HEK293 (cell line): ENCODE measurements around the gene RETREG2.

Experiments used
- CTCF ChIA-PET: fragments of 350-600 bp; formaldehyde crosslinking; extraction: SDS; loops from one replicate; lab custom pipeline; 2021; ENCODE audit warnings: antibody characterized with exemption; lab: Yijun Ruan, JAX
- POLR2A ChIA-PET: fragments of 300-600 bp; formaldehyde crosslinking; extraction: SDS; loops from one replicate; lab custom pipeline; 2020; ENCODE audit warnings: antibody characterized with exemption, inconsistent platforms; lab: Yijun Ruan, JAX
- H3K27ac ChIP-seq: fragments of 200-500 bp; sonication (Bioruptor generic); 2 replicates; pipeline ENCODE4 v1.5.1; 2014; ENCODE audit warnings: low read depth, low read length, control low read depth, inconsistent platforms; ENCODE audit errors: extremely low read depth
- H3K36me3 ChIP-seq, 2 experiments: fragments of 200-500 bp in 1 of 2; sonication (Bioruptor generic) in 1 of 2; 1 replicate in 1 of 2; 2 replicates in 1 of 2; pipeline ENCODE4 v1.5.1; 2014 to 2017; ENCODE audit warnings: inconsistent platforms in 2 of 2, low read length in 2 of 2; ENCODE audit not compliant: control insufficient read depth in 2 of 2, insufficient read depth in 1 of 2
- H3K4me1 ChIP-seq: fragments of 200-500 bp; sonication (Bioruptor generic); 2 replicates; pipeline ENCODE4 v1.5.1; 2014; ENCODE audit warnings: mild to moderate bottlenecking, low read length, inconsistent platforms; ENCODE audit not compliant: control insufficient read depth, insufficient read depth
- H3K4me3 ChIP-seq: 2 replicates; pipeline ENCODE4 v1.5.1; 2011; ENCODE audit warnings: low read depth, mild to moderate bottlenecking, control low read depth, low read length, moderate library complexity
- H3K9me3 ChIP-seq: fragments of 200-500 bp; sonication (Bioruptor generic); 2 replicates; pipeline ENCODE4 v1.5.1; 2014; ENCODE audit warnings: low read depth, low read length, inconsistent platforms; ENCODE audit not compliant: control insufficient read depth, insufficient read depth
- ELK4 ChIP-seq: IDR thresholded peaks from 2 replicates; pipeline ENCODE4 v1.6.1; 2011; ENCODE audit warnings: mild to moderate bottlenecking, low read depth, low read length, borderline replicate concordance
- GFI1B ChIP-seq: fragments of 450-650 bp; formaldehyde crosslinking; IDR thresholded peaks from 2 replicates; pipeline ENCODE4 v1.5.1; 2016; ENCODE audit warnings: missing biosample characterization, missing genetic modification characterization
- HOXD13 ChIP-seq: sonication (generic); formaldehyde crosslinking; IDR thresholded peaks from 2 replicates; pipeline ENCODE4 v1.8.0; 2022; ENCODE audit warnings: missing genetic modification reagents, borderline replicate concordance
- KLF10 ChIP-seq: fragments of 450-650 bp; IDR thresholded peaks from 2 replicates; pipeline ENCODE4 v1.5.1; 2018; ENCODE audit warnings: missing biosample characterization, mild to moderate bottlenecking, missing genetic modification characterization
- KLF16 ChIP-seq: fragments of 450-650 bp; formaldehyde crosslinking; IDR thresholded peaks from 2 replicates; pipeline ENCODE4 v1.5.1; 2017; ENCODE audit warnings: missing biosample characterization, missing genetic modification characterization
- KLF9 ChIP-seq: fragments of 450-650 bp; formaldehyde crosslinking; IDR thresholded peaks from 2 replicates; pipeline ENCODE4 v1.5.1; 2016; ENCODE audit warnings: missing biosample characterization, missing genetic modification characterization, low read depth
- OVOL3 ChIP-seq: fragments of 450-650 bp; formaldehyde crosslinking; IDR thresholded peaks from 2 replicates; pipeline ENCODE4 v1.5.1; 2016; ENCODE audit warnings: missing biosample characterization, missing genetic modification characterization
- PATZ1 ChIP-seq: fragments of 450-650 bp; formaldehyde crosslinking; IDR thresholded peaks from 2 replicates; pipeline ENCODE4 v1.5.1; 2016; ENCODE audit warnings: missing biosample characterization, missing genetic modification characterization
- PBX3 ChIP-seq: sonication (generic); formaldehyde crosslinking; IDR thresholded peaks from 2 replicates; pipeline ENCODE4 v1.8.1; 2022; ENCODE audit warnings: mild to moderate bottlenecking, moderate library complexity, missing genetic modification reagents
- SETDB1 ChIP-seq: IDR thresholded peaks from one replicate; pipeline ENCODE4 v1.6.1; 2017; ENCODE audit warnings: mild to moderate bottlenecking, low read length, moderate library complexity, mixed read lengths; ENCODE audit not compliant: insufficient read length
- ZBTB10 ChIP-seq: fragments of 450-650 bp; formaldehyde crosslinking; IDR thresholded peaks from 2 replicates; pipeline ENCODE4 v1.5.1; 2016; ENCODE audit warnings: missing biosample characterization, missing genetic modification characterization
- ZBTB21 ChIP-seq: fragments of 450-650 bp; formaldehyde crosslinking; IDR thresholded peaks from 2 replicates; pipeline ENCODE4 v1.5.1; 2017; ENCODE audit warnings: missing biosample characterization, missing genetic modification characterization
- ZFP3 ChIP-seq: fragments of 450-650 bp; formaldehyde crosslinking; IDR thresholded peaks from 2 replicates; pipeline ENCODE4 v1.5.1; 2016; ENCODE audit warnings: low read depth, missing biosample characterization, missing genetic modification characterization
- ZFP37 ChIP-seq: fragments of 450-650 bp; formaldehyde crosslinking; IDR thresholded peaks from 2 replicates; pipeline ENCODE4 v1.5.1; 2016; ENCODE audit warnings: missing biosample characterization, missing genetic modification characterization
- ZNF114 ChIP-seq: fragments of 450-650 bp; formaldehyde crosslinking; IDR thresholded peaks from 2 replicates; pipeline ENCODE4 v1.5.0; 2017; ENCODE audit warnings: missing biosample characterization, missing genetic modification characterization
- ZNF155 ChIP-seq: fragments of 450-650 bp; formaldehyde crosslinking; IDR thresholded peaks from 2 replicates; pipeline ENCODE4 v1.5.1; 2016; ENCODE audit warnings: missing biosample characterization, missing genetic modification characterization
- ZNF174 ChIP-seq: fragments of 450-650 bp; formaldehyde crosslinking; IDR thresholded peaks from 2 replicates; pipeline ENCODE4 v1.5.0; 2017; ENCODE audit warnings: missing biosample characterization, mild to moderate bottlenecking, missing genetic modification characterization
- ZNF19 ChIP-seq: fragments of 450-650 bp; formaldehyde crosslinking; IDR thresholded peaks from 2 replicates; pipeline ENCODE4; 2016; ENCODE audit warnings: missing biosample characterization, missing genetic modification characterization, low read depth
- ZNF24 ChIP-seq: fragments of 450-650 bp; formaldehyde crosslinking; IDR thresholded peaks from 2 replicates; pipeline ENCODE4 v1.5.1; 2016; ENCODE audit warnings: missing biosample characterization, missing genetic modification characterization
- ZNF266 ChIP-seq: fragments of 450-650 bp; formaldehyde crosslinking; IDR thresholded peaks from 2 replicates; pipeline ENCODE4 v1.5.1; 2016; ENCODE audit warnings: missing biosample characterization, missing genetic modification characterization, low read depth
- ZNF302 ChIP-seq: fragments of 450-650 bp; formaldehyde crosslinking; IDR thresholded peaks from 2 replicates; pipeline ENCODE4 v1.5.1; 2016; ENCODE audit warnings: missing biosample characterization, missing genetic modification characterization, low read depth
- ZNF350 ChIP-seq: fragments of 450-650 bp; formaldehyde crosslinking; IDR thresholded peaks from 2 replicates; pipeline ENCODE4 v1.5.0; 2017; ENCODE audit warnings: missing biosample characterization, mild to moderate bottlenecking, missing genetic modification characterization
- ZNF521 ChIP-seq: fragments of 450-650 bp; formaldehyde crosslinking; IDR thresholded peaks from 2 replicates; pipeline ENCODE4 v1.5.1; 2017; ENCODE audit warnings: missing biosample characterization, mild to moderate bottlenecking, missing genetic modification characterization
- ZNF549 ChIP-seq: fragments of 450-650 bp; IDR thresholded peaks from 2 replicates; pipeline ENCODE4 v1.5.1; 2018; ENCODE audit warnings: missing biosample characterization, missing genetic modification characterization, mild to moderate bottlenecking, inconsistent platforms, moderate library complexity
- ZNF555 ChIP-seq: fragments of 450-650 bp; formaldehyde crosslinking; conservative IDR thresholded peaks from 2 replicates; pipeline ENCODE4 v1.5.1; 2017; ENCODE audit warnings: missing biosample characterization, mild to moderate bottlenecking, missing genetic modification characterization, inconsistent platforms
- ZNF623 ChIP-seq: fragments of 450-650 bp; formaldehyde crosslinking; IDR thresholded peaks from 2 replicates; pipeline ENCODE4 v1.5.1; 2016; ENCODE audit warnings: missing biosample characterization, missing genetic modification characterization
- ZNF707 ChIP-seq: fragments of 450-650 bp; formaldehyde crosslinking; IDR thresholded peaks from 2 replicates; pipeline ENCODE4 v1.5.1; 2016; ENCODE audit warnings: missing biosample characterization, missing genetic modification characterization
- ZNF777 ChIP-seq: fragments of 450-650 bp; formaldehyde crosslinking; IDR thresholded peaks from 2 replicates; pipeline ENCODE4 v1.5.1; 2017; ENCODE audit warnings: missing biosample characterization, missing genetic modification characterization, borderline replicate concordance
- ZNF791 ChIP-seq: fragments of 450-650 bp; formaldehyde crosslinking; IDR thresholded peaks from 2 replicates; pipeline ENCODE4 v1.5.1; 2016; ENCODE audit warnings: missing biosample characterization, missing genetic modification characterization
- ZNF792 ChIP-seq: fragments of 450-650 bp; formaldehyde crosslinking; IDR thresholded peaks from 2 replicates; pipeline ENCODE4 v1.5.1; 2016; ENCODE audit warnings: missing biosample characterization, missing genetic modification characterization
- ZSCAN23 ChIP-seq: fragments of 450-650 bp; formaldehyde crosslinking; IDR thresholded peaks from 2 replicates; pipeline ENCODE4 v1.5.1; 2016; ENCODE audit warnings: missing biosample characterization, missing genetic modification characterization

RETREG2 gene

GRCh38 chr2:219228911-219229304 is 50.8 kb downstream of the RETREG2 start (continued):
- TF ChIP-seq ZBTB10 (tag by site-specific recombination) = 0 out of 2 replicates have a peak, but pooled peaks have one; percentile 17

GRCh38 chr2:219229305-219230058 is 51.4 kb downstream of the RETREG2 start, which contains the start of the genes ANKZF1 and ATG9A:
Gene ANKZF1, plus strand, starts transcription at chr2:219229806. Its CDS starts 452 bp downstream, at chr2:219230258.
Gene ATG9A, minus strand, starts transcription at chr2:219229636. Its CDS starts 1,612 bp downstream, at chr2:219228024.
- CTCF ChIA-PET = interaction anchor here (0.7 to 9.1 kb wide), 9 partner anchors 10 to 68 kb away, joined by 3 to 65 read pairs (median 4); partner anchors contain the start of genes DNAJB2 and GLB1L
- H3K36me3 ChIP-seq = peaks cover 17 to 65% of the 10 kb centered on the region in 2 experiments
- POLR2A ChIA-PET = interaction anchor here (0.5 to 2.8 kb wide), 17 partner anchors 8 to 65 kb away, joined by 3 to 16 read pairs (median 5); partner anchors contain the start of genes ABCB6, CNPPD1, DNAJB2 and GLB1L
- peak within 1 kb of the TSS; percentile 83 for H3K4me3 ChIP-seq
- H3K27ac ChIP-seq = peak within 1 kb of the TSS; percentile 81
- H3K4me1 ChIP-seq = peaks cover 4% of the 10 kb centered on the region; the same call in 1 of the 2 replicates
- no peaks in the 10 kb centered on the region for H3K9me3 ChIP-seq
- no peak for TF ChIP-seq ZFP37 (tag by site-specific recombination)
- TF ChIP-seq ZNF266 (tag by site-specific recombination) = no peak
- TF ChIP-seq ZSCAN23 = no peak
- TF ChIP-seq ZNF521 (tag by site-specific recombination) = no peak
- no peak for TF ChIP-seq PATZ1
- TF ChIP-seq ZNF174 (tag by site-specific recombination) = no peak
- TF ChIP-seq ZFP3 (tag by site-specific recombination) = no peak
- no peak for TF ChIP-seq ZNF19 (tag by site-specific recombination)
- TF ChIP-seq PBX3 (CRISPR knock-in tag) = peak; percentile 99
- TF ChIP-seq KLF9 (tag by site-specific recombination) = no peak
- TF ChIP-seq ZNF24 (tag by site-specific recombination) = no peak
- no peak for TF ChIP-seq GFI1B (tag by site-specific recombination)
- TF ChIP-seq ELK4 = no peak
- no peak for TF ChIP-seq ZNF777 (tag by site-specific recombination)
- no peak for TF ChIP-seq ZNF792 (tag by site-specific recombination)
- no peak for TF ChIP-seq ZNF350 (tag by site-specific recombination)
- TF ChIP-seq ZNF302 (tag by site-specific recombination) = no peak
- no peak for TF ChIP-seq HOXD13 (CRISPR knock-in tag)
- no peak for TF ChIP-seq ZNF114
- TF ChIP-seq KLF10 (tag by site-specific recombination) = peak; percentile 87
- TF ChIP-seq ZNF791 (tag by site-specific recombination) = no peak
- no peak for TF ChIP-seq ZNF549
- no peak for TF ChIP-seq SETDB1
- TF ChIP-seq ZBTB21 (tag by site-specific recombination) = no peak
- no peak for TF ChIP-seq ZNF555
- no peak for TF ChIP-seq ZNF155 (tag by site-specific recombination)
- no peak for TF ChIP-seq ZNF623
- TF ChIP-seq ZNF707 (tag by site-specific recombination) = no peak
- no peak for TF ChIP-seq KLF16 (tag by site-specific recombination)
- no peak for TF ChIP-seq OVOL3 (tag by site-specific recombination)
